Fibroblast of villous mesenchyme (primary cell): Measurements from ENCODE around the gene HOXD13. TPM values are rescaled to one million over a fixed set of nuclear protein-coding genes. Genes with fewer than 3 reads are reported as not detected.

Experiments
- DNase-seq: peaks from one replicate; pipeline ENCODE4 v3.0.0-alpha.2; 2010; ENCODE audit warnings: low read depth
- H3K4me3 ChIP-seq: 2 replicates; pipeline ENCODE4 v1.5.1; 2011; ENCODE audit warnings: low read depth, mild to moderate bottlenecking, low read length
- CTCF ChIP-seq: IDR thresholded peaks from 2 replicates; pipeline ENCODE4 v1.5.1; 2012; ENCODE audit warnings: low read depth, mild to moderate bottlenecking, low read length; ENCODE audit not compliant: insufficient read depth
- total RNA-seq: library from RNA; depleted of rRNA; stranded (reverse); fragments of >200 nt; gene quantifications from 2 replicates; pipeline ENCODE4 v1.2.3, GENCODE V29; 2012

HOXD13 gene
- total RNA-seq, 1 donor, result 0.43 TPM

DNA sequence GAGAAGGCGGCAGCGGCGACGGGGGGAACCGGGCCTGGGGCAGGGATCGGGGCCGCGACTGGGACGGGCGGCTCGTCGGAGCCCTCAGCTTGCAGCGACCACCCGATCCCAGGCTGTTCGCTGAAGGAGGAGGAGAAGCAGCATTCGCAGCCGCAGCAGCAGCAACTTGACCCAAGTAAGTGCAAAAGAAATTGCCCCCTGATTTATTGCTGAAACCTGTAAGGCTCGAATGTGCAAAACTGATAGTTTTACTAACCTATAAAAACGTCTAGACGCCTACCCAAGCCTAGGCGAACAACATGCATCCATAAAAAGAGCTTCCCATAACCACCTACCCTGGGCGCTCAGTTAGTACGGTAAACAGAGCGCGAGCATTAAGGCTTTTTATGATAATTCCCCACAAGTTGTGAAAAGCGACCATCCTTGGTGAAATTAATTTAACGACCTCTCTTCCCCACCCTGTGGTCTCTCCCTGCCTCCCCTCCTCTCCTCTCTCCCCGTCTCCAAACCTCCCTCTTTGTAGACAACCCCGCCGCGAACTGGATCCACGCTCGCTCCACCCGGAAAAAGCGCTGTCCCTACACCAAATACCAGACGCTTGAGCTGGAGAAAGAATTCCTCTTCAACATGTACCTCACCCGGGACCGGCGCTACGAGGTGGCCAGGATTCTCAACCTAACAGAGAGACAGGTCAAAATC lies 31.0 kb downstream of the HOXD13 start:
- H3K4me3 ChIP-seq, result peak overlapping the region; percentile 51
- no peak for TF ChIP-seq CTCF
- DNase-seq, result peak; percentile 44

DNA sequence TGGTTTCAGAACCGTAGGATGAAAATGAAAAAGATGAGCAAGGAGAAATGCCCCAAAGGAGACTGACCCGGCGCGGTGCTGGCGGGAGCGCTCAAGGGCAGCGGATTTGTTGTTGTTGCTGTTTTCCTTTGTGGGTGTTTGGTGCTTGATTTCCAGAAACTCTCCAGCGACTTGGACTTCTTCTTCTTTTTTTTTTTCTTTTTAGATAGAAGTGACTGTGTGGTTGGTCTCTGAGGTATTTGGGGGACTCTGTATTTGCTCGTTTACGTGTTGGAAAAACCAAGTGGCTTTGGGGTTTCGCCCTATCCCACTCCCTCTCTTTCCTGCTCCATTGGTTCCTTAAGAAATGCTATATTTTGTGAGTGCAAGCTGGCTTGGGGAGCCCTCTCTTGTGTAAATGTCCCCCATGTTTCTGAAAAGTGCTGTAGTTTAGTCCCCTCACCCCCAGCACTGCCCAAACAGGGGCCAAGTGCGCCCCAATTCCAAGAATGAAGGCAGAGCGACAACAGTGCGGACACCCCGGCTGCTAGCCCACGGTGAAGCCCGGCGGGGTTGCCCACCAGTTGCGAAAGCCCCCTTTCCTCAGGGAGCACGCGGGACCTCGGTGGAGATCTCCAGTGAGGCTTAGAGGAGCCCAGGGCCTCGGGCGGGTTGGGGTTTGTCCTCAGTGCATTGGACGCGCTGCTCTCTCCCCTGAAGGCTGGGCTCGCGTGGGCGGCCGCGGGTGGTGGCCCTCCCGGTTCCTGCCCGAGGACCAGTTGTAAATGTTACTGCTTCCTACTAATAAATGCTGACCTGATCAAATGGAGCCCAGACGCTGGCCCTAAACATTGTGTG lies 31.8 kb downstream of the HOXD13 start:
- no peak for TF ChIP-seq CTCF
- H3K4me3 ChIP-seq, result peak overlapping the region; percentile 51
- peak; percentile 34 for DNase-seq

DNA sequence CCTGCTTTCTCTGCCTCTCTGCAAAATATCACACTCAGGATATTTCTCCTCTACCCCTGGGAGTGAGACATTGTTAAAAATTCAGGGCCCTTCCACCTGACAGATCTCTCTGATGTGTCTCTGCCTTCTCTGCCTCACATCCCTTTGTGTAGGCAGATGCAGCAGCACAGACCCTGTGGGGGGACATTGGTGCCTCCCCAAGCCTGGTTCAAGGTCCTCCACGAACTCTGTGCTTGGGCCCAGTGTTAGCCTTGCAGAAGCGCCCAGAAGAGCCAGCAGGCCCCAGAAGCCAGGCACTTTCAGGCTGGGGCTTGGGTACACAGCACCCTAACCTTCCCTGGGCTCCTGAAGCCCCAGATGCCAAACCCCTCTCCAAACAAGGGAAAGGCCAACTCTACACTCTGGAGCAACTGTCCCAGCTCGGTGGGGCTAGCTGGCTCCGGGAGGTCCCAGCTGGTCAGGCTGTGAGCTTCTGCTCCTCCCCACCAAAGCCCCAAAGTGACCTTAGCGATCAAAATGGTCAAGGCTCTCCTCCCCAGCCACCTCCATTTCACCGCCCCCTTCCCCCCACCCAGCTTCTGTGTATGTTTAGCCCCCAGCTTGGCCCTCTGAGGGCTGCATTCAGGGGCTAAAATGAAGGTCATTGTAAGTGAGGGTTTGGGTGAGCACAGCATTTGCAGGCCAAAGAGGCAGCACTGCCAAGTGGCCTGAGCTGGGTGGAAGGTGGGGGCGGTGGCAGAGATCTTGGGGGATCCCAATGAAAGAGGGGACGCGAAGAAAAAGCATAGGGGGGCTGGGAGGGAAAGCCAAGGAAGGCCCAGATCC lies 32.6 kb downstream of the HOXD13 start:
- peak overlapping the region; percentile 51 for H3K4me3 ChIP-seq
- TF ChIP-seq CTCF, result no peak
- DNase-seq, result no peak

- DNase-seq, result peak; percentile 27
- H3K4me3 ChIP-seq, result no peak overlapping the region
- TF ChIP-seq CTCF, result no peak
These were observed 33.2 kb downstream of the HOXD13 start for GRCh38 chr2:176125772-176126054.

DNA sequence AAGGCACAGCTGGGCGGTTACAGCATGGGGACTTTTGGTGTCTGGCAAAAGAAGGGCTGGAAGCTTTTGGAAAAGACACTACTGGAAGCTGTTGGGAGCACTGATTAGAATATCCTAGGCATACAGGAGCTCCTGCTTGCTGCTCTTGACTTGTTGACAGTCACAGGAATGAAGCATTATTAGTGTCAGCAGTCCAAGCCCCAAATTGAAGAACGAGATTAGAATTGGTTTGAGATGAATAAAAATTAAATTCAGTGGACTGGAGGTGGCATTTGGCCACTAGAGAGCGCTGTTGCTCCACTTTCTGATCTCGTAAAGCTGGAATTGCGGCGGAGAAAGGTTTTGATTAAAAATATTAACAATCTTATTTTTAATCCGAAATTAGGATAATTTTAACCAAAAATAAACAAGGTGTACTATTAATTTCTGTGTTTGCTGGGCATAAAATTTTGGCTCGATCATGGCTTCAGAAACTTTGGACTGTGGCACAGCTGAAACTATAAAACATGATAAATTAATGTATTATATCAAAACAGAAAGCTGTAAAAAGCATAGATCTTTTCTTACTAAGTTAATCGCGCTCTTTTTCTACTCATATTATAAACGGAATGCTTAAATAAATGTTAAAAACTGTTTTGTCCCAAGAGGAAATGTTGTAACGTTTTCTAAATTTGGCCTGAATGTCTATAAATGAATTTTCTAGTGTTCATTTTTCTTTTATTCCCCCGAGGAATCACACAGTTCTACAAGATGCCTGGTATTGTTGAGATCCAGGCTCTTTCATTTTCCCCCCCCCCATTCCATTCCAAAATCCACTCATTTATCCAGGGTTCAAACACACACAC lies 34.6 kb downstream of the HOXD13 start:
- peak; percentile 77 for TF ChIP-seq CTCF
- peak; percentile 81 for DNase-seq
- peak overlapping the region; percentile 27 for H3K4me3 ChIP-seq

GRCh38 chr2:176127774-176128072 lies 35.2 kb downstream of the HOXD13 start:
- no peak for TF ChIP-seq CTCF
- DNase-seq, result no peak
- peak overlapping the region; percentile 48 for H3K4me3 ChIP-seq
